GM18502 (cell line): ENCODE data around the gene TRIM16.
"Not testable (repeated sequence)": the region's sequence is repeated elsewhere in the genome, so short reads cannot be mapped to it uniquely, and the experiment has no call there.

Experiments used
- ATAC-seq: cut with Tn5 transposase; IDR thresholded peaks from one replicate; pipeline ENCODE4 v1.9.1; 2021; ENCODE audit warnings: mild to moderate bottlenecking; ENCODE audit not compliant: unreplicated experiment, poor library complexity

Gene TRIM16

DNA sequence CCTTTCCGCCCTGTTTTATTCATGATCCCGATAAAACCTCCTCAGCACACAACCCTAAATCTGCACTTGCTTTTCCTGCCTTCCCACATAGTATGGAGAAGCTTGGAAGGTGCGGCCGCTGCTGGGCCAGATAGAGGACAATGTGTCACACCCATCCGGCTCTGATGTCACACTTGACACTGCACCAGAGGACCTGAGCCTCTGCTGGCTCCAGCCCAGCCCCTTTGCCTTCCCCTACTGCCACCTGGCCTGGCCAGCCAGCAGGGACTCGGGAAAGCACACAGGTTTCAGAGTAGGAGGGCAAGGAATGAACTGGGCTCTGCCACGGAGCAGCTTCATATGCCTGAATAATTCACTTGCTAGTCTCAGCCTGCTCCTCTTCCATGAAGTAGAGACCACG is 62.0 kb downstream of the TRIM16 start:
- not testable (repeated sequence) for ATAC-seq

DNA sequence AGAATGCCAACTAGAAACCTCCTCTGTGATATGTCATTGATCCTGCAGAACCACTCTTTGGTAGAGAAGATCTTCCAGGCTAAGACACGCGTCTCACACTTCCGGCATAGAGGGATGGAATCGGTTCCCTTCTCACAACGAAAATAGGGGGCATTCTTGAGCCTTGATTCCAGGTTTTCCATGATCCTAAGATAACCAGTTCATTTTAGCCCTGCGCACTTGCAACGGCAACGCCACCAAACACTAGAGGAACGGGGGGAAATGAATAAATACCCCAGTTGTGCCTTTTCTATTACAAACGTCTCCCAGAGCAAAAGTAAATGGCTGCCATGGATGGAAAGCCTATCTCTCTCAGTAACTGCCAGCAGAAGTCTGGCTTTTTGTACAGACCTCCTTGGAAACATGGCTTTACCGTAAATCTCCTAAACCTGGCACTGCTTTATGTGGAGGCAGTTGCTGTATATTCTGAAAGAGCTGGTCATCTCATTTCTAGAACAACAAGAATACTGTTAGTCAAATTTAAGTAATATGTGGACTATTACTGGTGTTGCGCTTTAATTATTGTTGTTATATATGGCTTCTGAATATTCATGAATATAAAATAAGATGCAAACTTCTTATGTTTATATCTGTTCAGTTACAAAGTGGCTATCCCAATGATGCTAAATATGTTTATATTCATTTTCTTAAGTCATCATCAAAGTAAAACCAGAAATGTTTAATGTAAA is 64.6 kb downstream of the TRIM16 start, which contains the start of gene FBXW10B:
Gene FBXW10B (minus strand): TSS at position 374 of the 728 bp plus-strand sequence. CDS start 192 bp downstream, at position 182.
- ATAC-seq = not testable (repeated sequence)

GRCh38 chr17:15616828-15617227 is 67.3 kb downstream of the TRIM16 start:
- not testable (repeated sequence) for ATAC-seq

- ATAC-seq = not testable (repeated sequence)
These were observed 68.3 kb downstream of the TRIM16 start for GRCh38 chr17:15615850-15616249.

GRCh38 chr17:15613111-15613510 is 71.0 kb downstream of the TRIM16 start:
- not testable (repeated sequence) for ATAC-seq

DNA sequence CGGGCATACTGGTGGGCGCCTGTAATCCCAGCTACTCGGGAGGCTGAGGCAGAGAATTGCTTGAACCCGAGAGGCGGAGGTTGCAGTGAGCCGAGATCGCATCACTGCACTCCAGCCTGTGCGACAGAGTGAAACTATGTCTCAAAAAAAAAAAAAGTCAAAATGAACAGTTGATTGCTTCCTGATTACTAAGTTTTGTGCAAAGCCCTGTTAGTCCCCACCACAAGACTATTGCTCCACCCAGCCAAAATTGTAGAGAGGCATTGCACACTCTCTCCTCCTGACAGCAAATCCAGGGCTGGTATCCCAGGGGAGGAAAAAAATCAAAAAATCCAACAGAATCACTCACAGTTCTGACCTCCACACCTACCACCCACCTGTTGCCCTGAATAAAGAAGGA is 91.2 kb downstream of the TRIM16 start:
- not testable (repeated sequence) for ATAC-seq

DNA sequence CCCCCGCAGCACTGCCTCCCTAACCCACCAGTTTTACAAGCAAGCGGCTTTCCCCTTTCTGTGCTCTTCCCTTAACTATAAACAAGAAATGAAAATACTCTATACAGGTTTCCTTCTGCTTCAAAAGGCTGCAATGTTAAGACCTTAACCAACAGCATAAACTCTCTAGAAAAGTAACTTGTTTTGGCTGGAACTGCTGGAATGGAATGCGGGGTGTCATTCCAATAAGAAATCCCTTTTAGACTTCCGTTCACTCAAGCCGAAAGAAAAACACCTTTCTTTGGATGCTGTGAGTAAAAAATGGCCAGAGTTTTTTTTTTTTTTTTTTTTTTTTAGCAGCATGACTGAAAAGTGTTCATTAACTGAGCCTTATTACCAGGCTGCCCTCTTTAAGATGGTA is 92.1 kb downstream of the TRIM16 start:
- not testable (repeated sequence) for ATAC-seq

DNA sequence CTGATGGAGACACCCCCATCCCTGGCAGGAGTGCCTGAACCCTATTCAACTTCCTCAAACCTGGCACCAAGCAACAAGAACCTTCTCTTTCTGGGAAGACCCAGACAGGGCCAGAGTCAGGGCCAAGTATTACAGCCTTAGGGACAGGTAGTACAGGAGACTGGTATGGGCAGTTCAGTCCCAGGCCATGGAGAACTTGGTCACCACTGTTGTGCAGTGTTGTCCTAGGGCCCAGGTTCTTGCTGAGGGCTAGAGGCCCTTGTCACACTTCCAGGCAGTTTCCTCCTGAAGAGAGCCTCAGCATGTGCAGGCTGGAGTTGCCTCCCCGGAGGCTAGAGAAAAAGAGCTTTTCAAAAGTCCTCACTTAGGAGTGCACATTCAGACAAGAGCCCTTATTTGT is 93.3 kb downstream of the TRIM16 start:
- not testable (repeated sequence) for ATAC-seq

DNA sequence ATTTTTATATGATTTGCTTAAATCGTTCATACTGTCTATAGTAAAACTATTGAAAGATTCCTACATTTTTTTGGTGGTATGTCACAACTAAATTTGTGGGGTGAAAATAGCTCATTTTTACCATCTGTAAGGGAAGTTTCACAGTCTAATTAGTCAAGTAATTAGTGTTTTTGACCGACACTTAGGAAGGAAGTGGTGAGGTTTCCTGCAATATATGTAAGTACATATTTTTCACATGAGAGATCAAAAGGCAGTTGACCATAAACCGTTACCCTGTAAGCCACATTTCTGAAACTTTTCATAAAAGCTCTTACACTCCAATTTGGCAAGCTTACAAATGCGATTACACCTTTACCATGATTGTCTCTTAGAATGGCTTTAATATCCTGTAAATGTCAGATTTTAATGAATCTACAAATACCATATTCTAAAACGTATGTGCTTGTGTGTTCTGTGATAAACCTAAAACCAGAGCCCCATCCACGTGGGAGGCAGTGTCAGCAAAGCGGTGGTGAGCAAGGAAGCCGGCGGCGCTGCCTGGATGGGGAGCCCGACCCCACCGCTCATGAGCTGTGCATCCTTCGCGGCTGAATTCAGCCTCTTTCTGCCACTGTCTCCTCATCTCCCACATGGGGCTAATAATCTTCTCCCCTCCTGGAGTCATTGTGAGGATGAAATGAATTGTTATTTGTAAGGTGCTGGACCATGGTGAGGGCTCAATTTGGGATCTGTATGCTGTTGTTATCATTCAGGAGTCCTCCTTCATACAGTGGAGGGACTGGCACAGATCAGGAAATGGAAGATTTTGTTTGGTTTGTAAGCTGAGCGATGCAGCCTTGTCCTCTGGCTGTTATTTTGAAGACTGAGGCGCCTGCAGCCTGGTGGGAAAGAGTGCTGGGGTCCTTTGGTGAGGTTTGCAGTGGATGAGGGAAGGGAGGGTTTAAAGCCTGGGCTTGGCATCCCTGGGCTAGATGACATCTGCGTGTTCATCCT is 94.3 kb downstream of the TRIM16 start:
- peak; percentile 68 for ATAC-seq

GRCh38 chr17:15588017-15588416 is 96.1 kb downstream of the TRIM16 start:
- not testable (repeated sequence) for ATAC-seq

DNA sequence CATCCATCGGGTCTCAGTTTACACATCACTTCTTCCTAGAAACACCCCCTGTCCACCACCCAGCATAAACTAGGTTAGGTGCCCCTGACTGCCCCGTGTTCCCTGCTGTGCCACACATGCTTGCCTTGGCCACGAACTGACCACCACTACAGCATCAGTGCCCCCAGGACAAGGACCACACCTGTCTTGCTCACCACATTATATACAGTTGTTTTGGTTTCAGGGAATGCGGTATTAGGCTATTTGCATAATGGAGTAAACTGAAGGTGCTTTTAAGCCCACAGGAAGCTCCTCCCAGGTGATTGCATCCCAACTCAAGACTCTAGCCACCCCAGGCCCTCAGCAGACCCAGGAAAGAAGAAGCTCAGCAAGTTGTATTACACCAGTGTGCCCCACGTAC is 100.8 kb downstream of the TRIM16 start:
- ATAC-seq = not testable (repeated sequence)

DNA sequence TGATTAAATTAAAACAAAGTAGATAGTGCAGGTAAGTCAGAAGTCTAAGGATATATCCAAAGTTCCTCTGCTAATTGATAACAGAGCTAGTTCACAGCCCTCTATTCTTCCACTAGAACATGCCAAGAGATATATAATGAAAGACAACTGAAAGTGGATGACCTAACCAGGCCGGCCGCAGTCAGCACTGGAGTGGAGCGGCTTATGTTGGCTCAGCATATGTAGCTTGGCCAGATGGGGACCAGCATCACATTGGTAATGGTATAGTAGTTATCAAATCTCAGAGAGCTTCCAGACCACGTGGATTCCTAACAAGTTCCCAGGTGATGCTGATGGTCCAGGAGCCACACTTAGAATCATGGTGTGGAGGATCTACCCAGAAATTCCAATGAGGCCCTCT is 102.6 kb downstream of the TRIM16 start:
- not testable (repeated sequence) for ATAC-seq
